HG03520 (cell line): Measurements from ENCODE around the gene PPM1E.
"Not testable (repeated sequence)": the region's sequence is repeated elsewhere in the genome, so short reads cannot be mapped to it uniquely, and the experiment has no call there.

Source experiments
- ATAC-seq: cut with Tn5 transposase; IDR thresholded peaks from one replicate; pipeline ENCODE4 v1.9.1; 2021; ENCODE audit warnings: mild to moderate bottlenecking, moderate library complexity; ENCODE audit not compliant: unreplicated experiment

PPM1E gene

GRCh38 chr17:58778482-58778881 is 22.8 kb downstream of the PPM1E start:
- not testable (repeated sequence) for ATAC-seq

GRCh38 chr17:58779446-58779845 is 23.8 kb downstream of the PPM1E start:
- no peak for ATAC-seq

GRCh38 chr17:58783380-58783779 is 27.7 kb downstream of the PPM1E start:
- ATAC-seq = no peak

GRCh38 chr17:58785097-58785496 is 29.4 kb downstream of the PPM1E start:
- ATAC-seq = no peak

GRCh38 chr17:58786586-58787295 is 31.1 kb downstream of the PPM1E start:
- ATAC-seq = no peak

- no peak for ATAC-seq
Observed at GRCh38 chr17:58788199-58788598, 32.5 kb downstream of the PPM1E start.

GRCh38 chr17:58789160-58789559 is 33.5 kb downstream of the PPM1E start:
- no peak for ATAC-seq

- ATAC-seq = no peak
Observed at GRCh38 chr17:58789831-58790230, 34.2 kb downstream of the PPM1E start.

GRCh38 chr17:58794508-58794907 is 38.9 kb downstream of the PPM1E start:
- ATAC-seq = not testable (repeated sequence)

- no peak for ATAC-seq
Observed at GRCh38 chr17:58802188-58802587, 46.5 kb downstream of the PPM1E start.

GRCh38 chr17:58806046-58806445 is 50.4 kb downstream of the PPM1E start:
- ATAC-seq = no peak

- ATAC-seq = no peak
Observed at GRCh38 chr17:58808609-58809563, 53.2 kb downstream of the PPM1E start.

- no peak for ATAC-seq
Observed at GRCh38 chr17:58809564-58809936, 53.9 kb downstream of the PPM1E start.

- ATAC-seq = no peak
Observed at GRCh38 chr17:58811290-58811689, 55.6 kb downstream of the PPM1E start.

GRCh38 chr17:58813712-58814111 is 58.1 kb downstream of the PPM1E start:
- ATAC-seq = no peak

- no peak for ATAC-seq
Observed at GRCh38 chr17:58818654-58819053, 63.0 kb downstream of the PPM1E start.

- no peak for ATAC-seq
Observed at GRCh38 chr17:58822148-58823050, 66.7 kb downstream of the PPM1E start.

- no peak for ATAC-seq
Observed at GRCh38 chr17:58823051-58823525, 67.4 kb downstream of the PPM1E start.

- no peak for ATAC-seq
Observed at GRCh38 chr17:58829172-58829637, 73.6 kb downstream of the PPM1E start.

GRCh38 chr17:58831780-58832179 is 76.1 kb downstream of the PPM1E start:
- ATAC-seq = no peak

- no peak for ATAC-seq
Observed at GRCh38 chr17:58832514-58832913, 76.9 kb downstream of the PPM1E start.
